ENCODE results near the gene BICC1. TPM values are rescaled to one million over a fixed set of nuclear protein-coding genes. Genes with fewer than 3 reads are reported as not detected.
A peak's percentile ranks its signal among the peaks of the same experiment; 100 is the strongest.

The BICC1 gene
- total and polyA plus RNA-seq, 2 of the 4 experiments (the other 2 are of a cell fraction) = 5.7 to 42.5 TPM

DNA sequence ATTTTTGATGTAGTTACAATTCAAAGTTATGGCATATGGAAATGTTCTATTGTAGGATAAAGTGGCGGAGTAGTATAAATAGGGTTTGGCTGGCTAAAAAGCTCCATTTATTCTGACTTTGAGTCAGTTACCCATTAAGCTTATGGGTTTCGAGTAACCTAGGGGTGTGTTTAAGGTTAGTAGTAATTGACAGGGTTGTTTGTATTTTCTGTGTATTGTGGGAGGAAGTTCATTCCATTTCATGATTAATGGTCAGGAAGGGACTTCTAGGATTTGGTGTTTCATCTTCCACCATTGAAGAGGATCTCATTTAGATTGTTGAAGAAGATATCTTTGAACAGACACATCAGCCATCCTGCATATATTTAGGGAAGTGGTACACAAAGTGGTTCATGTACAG, 75.0 kb downstream of the BICC1 start (continued):
- no peak for TF ChIP-seq POLR2A (IDR thresholded peaks at IDR 0.05; ENCODE audit: low read depth, low read length)
- no peak for TF ChIP-seq SMC3 (IDR thresholded peaks at IDR 0.05; ENCODE audit: low read depth, low read length)

DNA sequence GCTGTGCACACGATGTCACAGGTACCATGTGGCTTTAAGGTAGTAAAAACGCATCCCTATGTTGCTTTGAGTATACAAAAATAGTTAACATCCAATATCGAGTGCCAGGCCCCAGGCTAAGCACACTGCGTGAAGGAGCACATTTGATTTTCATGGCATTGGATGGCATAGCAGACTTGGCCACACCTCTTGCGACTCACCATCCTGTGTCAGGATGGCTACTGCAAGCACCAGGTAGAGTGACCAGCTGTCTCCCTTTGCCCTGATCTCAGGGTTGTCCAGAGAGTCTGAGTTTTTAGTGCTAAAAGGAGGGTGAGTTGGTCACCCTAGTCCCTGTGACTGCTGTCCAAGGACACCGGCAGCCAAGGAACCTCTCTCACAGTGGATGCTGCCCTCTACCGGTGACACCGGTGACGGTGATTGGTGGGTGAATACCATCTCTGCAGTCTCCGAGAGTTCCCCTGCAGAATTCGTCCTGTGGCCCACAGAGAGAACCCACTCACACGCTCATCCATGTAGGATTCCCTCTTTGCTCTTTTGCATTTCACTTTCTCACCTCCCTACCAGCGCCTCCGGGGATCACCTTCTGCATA, 76.1 kb downstream of the BICC1 start:
- intact Hi-C loops (cut with micrococcal nuclease) = no loop called here
- no TSS peak for BruUV-seq (replicated peaks)
- Histone ChIP-seq H4K5ac (ENCODE audit: low read depth, low read length) (no peak overlapping the region), H3K9ac (ENCODE audit: low read depth, low read length) (no peak overlapping the region), H2AK5ac (ENCODE audit: low read depth, low read length) (peak overlapping the region; percentile 44; the same call in 1 of the 2 replicates), H3K79me1 (ENCODE audit: low read depth in 1 of 2, low read length in 2 of 2) (peaks cover 21 to 62% of the 10 kb centered on the region in 2 experiments), H3K23ac (ENCODE audit: low read depth, low read length) (no peak overlapping the region), H2AFZ (replicated peaks; ENCODE audit: low read length, poor library complexity) (no peak overlapping the region), H2BK20ac (ENCODE audit: low read depth, low read length) (no peak overlapping the region), H4K91ac (ENCODE audit: insufficient read depth, low read depth, low read length) (no peak overlapping the region), H3K18ac (ENCODE audit: low read depth, low read length) (no peak overlapping the region), H3K14ac (replicated peaks; ENCODE audit: low read depth, low read length) (0 out of 2 replicates have a peak overlapping the region, but pooled peaks have one; percentile 37), H3K4ac (ENCODE audit: low read depth, low read length) (peak overlapping the region; percentile 7; the same call in 1 of the 2 replicates), H3K36me3 (ENCODE audit: control insufficient read depth, insufficient read depth, low read length) (peaks cover 5% of the 10 kb centered on the region), H4K8ac (ENCODE audit: low read depth in 2 of 2, low read length in 2 of 2) (no peak overlapping the region), H2BK15ac (ENCODE audit: low read depth, low read length) (no peak overlapping the region; the same call in 2 of the 3 replicates), H4K20me1 (ENCODE audit: insufficient read depth, low read length) (peaks cover 30% of the 10 kb centered on the region; the same call in 1 of the 2 replicates), H3K4me2 (ENCODE audit: low read depth, low read length) (no peak overlapping the region), H2AK9ac (replicated peaks; ENCODE audit: low read depth, low read length, poor library complexity) (no peak overlapping the region), H2BK5ac (ENCODE audit: low read depth, low read length, poor library complexity, severe bottlenecking) (no peak overlapping the region), H3K56ac (ENCODE audit: extremely low read depth, insufficient read depth, low read length) (no peak overlapping the region), H3K27me3 (ENCODE audit: control insufficient read depth, insufficient read depth, low read length) (no peaks in the 10 kb centered on the region), H3K4me1 (ENCODE audit: control insufficient read depth, insufficient read depth, low read length) (peaks cover 2% of the 10 kb centered on the region; the same call in 1 of the 2 replicates), H3K4me3 (ENCODE audit: insufficient read depth, low read depth, low read length) (no peak overlapping the region), H2BK120ac (ENCODE audit: low read depth, low read length) (peak overlapping the region; percentile 26; the same call in 1 of the 2 replicates), H3K27ac (ENCODE audit: insufficient read depth, low read length) (no peak overlapping the region), H3K9me1 (ENCODE audit: insufficient read depth, low read length) (peaks cover 17% of the 10 kb centered on the region), H3K9me3 (ENCODE audit: control insufficient read depth, insufficient read depth, low read length) (no peaks in the 10 kb centered on the region)
- WGBS, 2 experiments (ENCODE audit: extremely low coverage in 2 of 2, insufficient read length in 1 of 2) = 100% methylated on average over 2 of the region's 14 CpGs; no CpG with 5 or more reads in 1 of the 2 experiments
- DNase-seq = no peak
- POLR2A ChIA-PET (ENCODE audit: unreplicated experiment) = no interaction called here
- dilution Hi-C loops (cut with HindIII; ENCODE audit: low sequenced_read_pairs, unreplicated experiment) = no loop called here
- CTCF ChIA-PET = interaction anchor here (0.7 kb wide), 1 partner anchor 35 kb away, joined by 4 read pairs; no protein-coding TSS in a partner anchor
- TF ChIP-seq RAD21 (IDR thresholded peaks at IDR 0.05; ENCODE audit: low read length) = no peak
- TF ChIP-seq MXI1 (IDR thresholded peaks at IDR 0.05; ENCODE audit: borderline replicate concordance, low read depth, low read length) = no peak
- TF ChIP-seq, protein P1, sequence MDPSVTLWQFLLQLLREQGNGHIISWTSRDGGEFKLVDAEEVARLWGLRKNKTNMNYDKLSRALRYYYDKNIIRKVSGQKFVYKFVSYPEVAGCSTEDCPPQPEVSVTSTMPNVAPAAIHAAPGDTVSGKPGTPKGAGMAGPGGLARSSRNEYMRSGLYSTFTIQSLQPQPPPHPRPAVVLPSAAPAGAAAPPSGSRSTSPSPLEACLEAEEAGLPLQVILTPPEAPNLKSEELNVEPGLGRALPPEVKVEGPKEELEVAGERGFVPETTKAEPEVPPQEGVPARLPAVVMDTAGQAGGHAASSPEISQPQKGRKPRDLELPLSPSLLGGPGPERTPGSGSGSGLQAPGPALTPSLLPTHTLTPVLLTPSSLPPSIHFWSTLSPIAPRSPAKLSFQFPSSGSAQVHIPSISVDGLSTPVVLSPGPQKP (IDR thresholded peaks at IDR 0.05; ENCODE audit: borderline replicate concordance, low read depth, low read length) = no peak
- TF ChIP-seq RFX5 (IDR thresholded peaks at IDR 0.05; ENCODE audit: low read depth, low read length) = no peak
- no peak for TF ChIP-seq MAFK (IDR thresholded peaks at IDR 0.05; ENCODE audit: low read depth, low read length)
- ATAC-seq (ENCODE audit: low read depth) = no peak
- in situ Hi-C loops (cut with MboI; ENCODE audit: low sequenced_read_pairs) = no loop called here

All from IMR-90 (cell line).